Mesothelial cell of epicardium (in vitro differentiated cells): ENCODE results near the gene SALL3. TPM values are rescaled to one million over a fixed set of nuclear protein-coding genes. Genes with fewer than 3 reads are reported as not detected.

Experiments used
- DNase-seq, 2 experiments: peaks; one replicate each; pipeline ENCODE4 v3.0.0; 2021; ENCODE audit warnings: low spot score in 2 of 2; ENCODE audit not compliant: unreplicated experiment in 2 of 2
- H3K27ac Mint-ChIP-seq: 2 replicates; pipeline ENCODE4 v1.8.0; 2021; ENCODE audit warnings: mixed read lengths
- H3K27me3 Mint-ChIP-seq: 2 replicates; pipeline ENCODE4 v1.8.0; 2021; ENCODE audit warnings: low read depth, mixed read lengths
- H3K36me3 Mint-ChIP-seq: 2 replicates; pipeline ENCODE4 v1.8.0; 2021; ENCODE audit warnings: mixed read lengths
- H3K4me1 Mint-ChIP-seq: 2 replicates; pipeline ENCODE4 v1.8.0; 2021; ENCODE audit warnings: mixed read lengths
- H3K4me3 Mint-ChIP-seq: 2 replicates; pipeline ENCODE4 v1.8.0; 2021; ENCODE audit warnings: mild to moderate bottlenecking, moderate library complexity, mixed read lengths
- H3K9me3 Mint-ChIP-seq: 2 replicates; pipeline ENCODE4 v1.8.0; 2021; ENCODE audit warnings: mixed read lengths
- CTCF ChIP-seq: fragments of 200-600 bp; sonication (generic); IDR thresholded peaks from one replicate; pipeline ENCODE4 v1.5.0; 2021; ENCODE audit warnings: antibody characterized with exemption; ENCODE audit not compliant: unreplicated experiment
- total RNA-seq: library from RNA; stranded (reverse); gene quantifications from 3 replicates; pipeline ENCODE4 v1.2.1, GENCODE V29; 2021

Gene SALL3
- total RNA-seq, 1 donor from 2014 or later = 0.31 TPM

GRCh38 chr18:78947291-78947690 lies 32.3 kb upstream of the SALL3 start:
- H3K36me3 Mint-ChIP-seq = no peaks in the 10 kb centered on the region
- H3K27ac Mint-ChIP-seq = no peak overlapping the region
- no peaks in the 10 kb centered on the region for H3K4me1 Mint-ChIP-seq
- DNase-seq = no peak
- no peak overlapping the region for H3K4me3 Mint-ChIP-seq
- H3K27me3 Mint-ChIP-seq = peaks cover 53% of the 10 kb centered on the region
- peaks cover 4% of the 10 kb centered on the region for H3K9me3 Mint-ChIP-seq
- no peak for TF ChIP-seq CTCF

GRCh38 chr18:78948221-78948620 lies 31.4 kb upstream of the SALL3 start:
- Mint-ChIP-seq H3K9me3 (peaks cover 4% of the 10 kb centered on the region), H3K4me3 (no peak overlapping the region), H3K4me1 (no peaks in the 10 kb centered on the region), H3K36me3 (no peaks in the 10 kb centered on the region), H3K27me3 (peaks cover 48% of the 10 kb centered on the region), H3K27ac (no peak overlapping the region)
- DNase-seq = no peak
- TF ChIP-seq CTCF = no peak

GRCh38 chr18:78948707-78949106 lies 30.9 kb upstream of the SALL3 start:
- no peak overlapping the region for H3K4me3 Mint-ChIP-seq
- H3K27me3 Mint-ChIP-seq = peaks cover 46% of the 10 kb centered on the region
- peaks cover 2% of the 10 kb centered on the region for H3K9me3 Mint-ChIP-seq
- DNase-seq = no peak
- no peaks in the 10 kb centered on the region for H3K4me1 Mint-ChIP-seq
- H3K36me3 Mint-ChIP-seq = no peaks in the 10 kb centered on the region
- H3K27ac Mint-ChIP-seq = no peak overlapping the region
- TF ChIP-seq CTCF = no peak

- Mint-ChIP-seq H3K9me3 (no peaks in the 10 kb centered on the region), H3K4me3 (no peak overlapping the region)
These were observed 30.4 kb upstream of the SALL3 start for GRCh38 chr18:78949216-78949615.

GRCh38 chr18:78950386-78950785 lies 29.2 kb upstream of the SALL3 start:
- Mint-ChIP-seq H3K4me1 (no peaks in the 10 kb centered on the region), H3K36me3 (no peaks in the 10 kb centered on the region), H3K9me3 (no peaks in the 10 kb centered on the region), H3K27ac (no peak overlapping the region), H3K4me3 (no peak overlapping the region), H3K27me3 (peaks cover 36% of the 10 kb centered on the region)
- no peak for TF ChIP-seq CTCF
- DNase-seq = no peak

More at GRCh38 chr18:78949216-78949615, 30.4 kb upstream of the SALL3 start:
- Mint-ChIP-seq H3K4me1 (no peaks in the 10 kb centered on the region), H3K27me3 (peaks cover 42% of the 10 kb centered on the region), H3K36me3 (no peaks in the 10 kb centered on the region), H3K27ac (no peak overlapping the region)
- TF ChIP-seq CTCF = no peak
- no peak for DNase-seq

GRCh38 chr18:78953566-78953965 lies 26.1 kb upstream of the SALL3 start:
- TF ChIP-seq CTCF = no peak
- Mint-ChIP-seq H3K27ac (no peak overlapping the region), H3K36me3 (no peaks in the 10 kb centered on the region), H3K4me3 (no peak overlapping the region), H3K4me1 (no peaks in the 10 kb centered on the region), H3K9me3 (no peaks in the 10 kb centered on the region), H3K27me3 (peaks cover 13% of the 10 kb centered on the region)
- DNase-seq = no peak
